LNCAP (cell line): Measurements from ENCODE around the gene KIF1A.

Experiments
- CTCF ChIP-seq: fragments of 450-650 bp; IDR thresholded peaks from 2 replicates; pipeline ENCODE4 v1.5.1; 2017; ENCODE audit warnings: mild to moderate bottlenecking

Gene KIF1A

GRCh38 chr2:240850756-240851077, 30.7 kb upstream of the KIF1A start:
- no peak for TF ChIP-seq CTCF

GRCh38 chr2:240850026-240850425, 30.0 kb upstream of the KIF1A start:
- no peak for TF ChIP-seq CTCF

GRCh38 chr2:240848900-240849680, 29.1 kb upstream of the KIF1A start:
- TF ChIP-seq CTCF: no peak

DNA sequence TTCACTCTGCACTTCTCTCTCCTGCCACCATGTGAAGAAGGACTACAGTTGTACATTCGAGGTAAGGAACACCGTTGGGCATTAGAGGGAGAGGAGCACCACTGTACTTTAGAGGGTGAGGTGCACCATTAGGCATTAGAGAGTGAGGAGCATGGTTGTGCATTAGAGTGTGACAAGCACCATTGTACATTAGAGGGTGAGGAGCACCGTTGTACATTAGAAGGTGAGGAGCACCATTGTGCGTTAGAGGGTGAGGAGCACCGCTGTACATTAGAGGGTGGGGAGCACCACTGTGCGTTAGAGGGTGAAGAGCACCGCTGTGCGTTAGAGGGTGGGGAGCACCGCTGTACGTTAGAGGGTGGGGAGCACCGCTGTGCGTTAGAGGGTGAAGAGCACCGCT, 27.8 kb upstream of the KIF1A start:
- no peak for TF ChIP-seq CTCF

DNA sequence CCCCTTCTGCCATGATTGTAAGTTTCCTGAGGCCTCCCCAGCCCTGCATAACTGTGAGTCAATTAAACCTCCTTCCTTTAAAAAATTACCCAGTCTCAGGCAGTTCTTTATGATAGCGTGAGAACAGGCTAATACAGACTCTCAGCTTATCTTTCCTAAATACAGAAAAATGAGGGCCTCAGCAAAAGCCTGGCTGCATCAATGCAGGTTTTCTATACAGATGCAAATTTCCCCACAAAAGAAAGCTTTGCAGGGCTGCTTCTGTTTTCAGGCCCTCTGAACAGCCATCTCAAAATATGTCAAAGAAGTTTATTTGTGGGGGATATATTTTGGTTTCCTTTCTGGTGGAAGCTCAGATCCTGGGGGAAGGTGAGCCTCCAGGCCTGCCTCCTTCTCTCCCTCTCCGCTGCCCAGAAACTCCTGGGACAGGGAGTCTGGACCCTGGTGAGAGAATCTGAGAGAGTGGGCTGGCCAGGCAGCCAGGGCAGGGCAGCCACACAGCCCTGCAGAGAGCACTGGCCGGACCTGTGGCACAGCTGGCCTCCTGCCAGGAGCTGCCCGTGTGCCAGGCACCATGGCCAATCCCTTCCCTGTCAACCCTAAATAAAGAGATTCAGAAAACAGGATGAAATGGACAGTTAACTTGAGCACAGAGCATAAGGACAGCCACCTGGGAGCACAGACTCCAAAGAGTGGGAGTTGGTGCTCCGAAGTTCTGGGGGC, 27.0 kb upstream of the KIF1A start:
- TF ChIP-seq CTCF: no peak

GRCh38 chr2:240840435-240841060, 20.5 kb upstream of the KIF1A start:
- peak; percentile 51 for TF ChIP-seq CTCF

DNA sequence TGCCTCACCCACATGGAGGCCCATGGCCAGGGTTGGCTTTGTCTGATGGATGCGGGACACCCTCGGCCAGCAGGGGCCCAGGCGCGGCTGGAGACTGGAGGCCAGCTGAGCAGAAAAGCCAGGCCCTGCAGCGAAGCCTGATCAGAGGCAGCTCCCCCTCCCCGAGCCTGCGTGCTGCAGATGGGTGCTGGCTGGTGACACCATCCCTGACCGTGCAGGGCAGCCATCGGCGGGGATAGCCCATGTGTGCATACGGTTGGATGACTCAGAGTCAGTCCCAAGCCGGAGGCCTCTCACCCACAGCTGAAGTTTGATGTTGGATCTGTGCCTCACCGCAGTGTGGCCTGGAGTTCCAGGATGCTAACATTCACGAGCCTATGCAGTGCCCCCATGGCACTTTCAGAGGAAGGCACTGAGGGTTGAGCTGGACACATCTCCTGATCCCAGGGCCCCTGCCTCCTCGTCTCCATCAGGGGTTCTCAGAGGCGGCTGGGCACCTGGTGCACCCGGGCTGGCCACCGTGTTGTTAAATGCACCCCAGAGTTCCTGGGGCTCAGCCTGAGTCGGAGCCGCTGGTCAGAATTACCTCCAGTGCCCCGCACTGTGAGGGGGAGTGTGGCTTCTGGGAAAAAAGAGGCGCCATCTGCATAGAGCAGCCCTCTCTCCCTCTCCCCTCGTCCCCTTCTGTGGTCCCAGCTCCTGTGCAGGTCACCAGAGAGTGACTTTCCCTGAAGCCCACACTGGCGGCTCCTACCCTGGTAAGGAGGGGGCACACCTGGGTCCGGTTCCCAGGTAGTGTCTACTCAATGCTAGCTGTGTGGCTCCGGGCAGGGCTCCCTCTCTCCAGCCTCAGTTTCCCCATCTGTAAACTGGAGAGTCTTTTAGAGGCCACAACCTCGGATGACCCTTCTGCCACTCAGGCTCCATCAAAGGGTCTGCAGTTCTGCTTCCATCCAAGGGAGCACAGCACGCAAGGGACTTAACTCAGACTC, 19.4 kb upstream of the KIF1A start:
- no peak for TF ChIP-seq CTCF
